ENCODE measurements around the gene DAP.

Gene DAP

DNA sequence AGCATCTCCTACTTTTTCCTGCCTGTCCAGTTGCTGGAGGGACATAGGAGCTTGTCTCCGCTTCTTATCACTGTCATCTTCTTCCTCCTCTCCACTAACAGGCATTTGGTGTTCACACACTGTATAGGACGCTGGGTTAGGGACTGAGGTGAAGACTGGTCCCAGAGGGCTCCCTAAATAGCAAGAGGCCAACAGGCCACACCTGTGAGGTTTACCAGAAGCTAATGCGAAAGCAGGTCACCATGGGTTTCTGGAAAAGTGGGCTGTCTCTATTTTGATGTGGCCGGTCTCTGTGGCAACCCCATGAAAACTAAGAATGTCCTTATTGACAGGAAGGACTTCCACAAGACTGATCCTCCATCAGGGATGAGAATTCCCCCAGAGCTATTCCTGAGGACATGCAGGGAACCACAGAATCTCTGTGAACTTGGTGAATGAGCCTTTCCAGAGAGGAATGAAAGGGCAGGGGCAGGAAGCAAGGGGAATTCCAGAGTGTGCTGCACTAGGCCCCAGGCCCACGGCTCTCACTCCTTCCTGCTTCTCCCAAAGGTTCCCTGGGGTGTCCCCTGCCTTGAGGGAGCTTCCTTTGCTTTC, 61.7 kb downstream of the DAP start:
- peaks cover 5% of the 10 kb centered on the region for H3K4me1 ChIP-seq (ENCODE audit: insufficient read depth, insufficient read length)
- no peaks in the 10 kb centered on the region for H3K9me3 ChIP-seq (ENCODE audit: insufficient read depth, low read length)
- TF ChIP-seq ZNF274 (IDR thresholded peaks at IDR 0.05; ENCODE audit: low read depth, low read length) (no peak), SUZ12 (IDR thresholded peaks at IDR 0.05; ENCODE audit: extremely low read depth, insufficient read depth, insufficient read length) (no peak), YY1 (IDR thresholded peaks at IDR 0.05; ENCODE audit: insufficient read depth, insufficient read length) (no peak)
- no peak overlapping the region for H3K4me3 ChIP-seq (ENCODE audit: insufficient read length, low read depth)
- H3K27me3 ChIP-seq (ENCODE audit: insufficient read depth, insufficient read length) = no peaks in the 10 kb centered on the region
- H3K9ac ChIP-seq (ENCODE audit: insufficient read length, low read depth) = no peak overlapping the region
- no peak for DNase-seq (ENCODE audit: low read depth, low spot score)
- peaks cover 14% of the 10 kb centered on the region for H3K36me3 ChIP-seq (ENCODE audit: insufficient read depth, insufficient read length, low read length)

DNA sequence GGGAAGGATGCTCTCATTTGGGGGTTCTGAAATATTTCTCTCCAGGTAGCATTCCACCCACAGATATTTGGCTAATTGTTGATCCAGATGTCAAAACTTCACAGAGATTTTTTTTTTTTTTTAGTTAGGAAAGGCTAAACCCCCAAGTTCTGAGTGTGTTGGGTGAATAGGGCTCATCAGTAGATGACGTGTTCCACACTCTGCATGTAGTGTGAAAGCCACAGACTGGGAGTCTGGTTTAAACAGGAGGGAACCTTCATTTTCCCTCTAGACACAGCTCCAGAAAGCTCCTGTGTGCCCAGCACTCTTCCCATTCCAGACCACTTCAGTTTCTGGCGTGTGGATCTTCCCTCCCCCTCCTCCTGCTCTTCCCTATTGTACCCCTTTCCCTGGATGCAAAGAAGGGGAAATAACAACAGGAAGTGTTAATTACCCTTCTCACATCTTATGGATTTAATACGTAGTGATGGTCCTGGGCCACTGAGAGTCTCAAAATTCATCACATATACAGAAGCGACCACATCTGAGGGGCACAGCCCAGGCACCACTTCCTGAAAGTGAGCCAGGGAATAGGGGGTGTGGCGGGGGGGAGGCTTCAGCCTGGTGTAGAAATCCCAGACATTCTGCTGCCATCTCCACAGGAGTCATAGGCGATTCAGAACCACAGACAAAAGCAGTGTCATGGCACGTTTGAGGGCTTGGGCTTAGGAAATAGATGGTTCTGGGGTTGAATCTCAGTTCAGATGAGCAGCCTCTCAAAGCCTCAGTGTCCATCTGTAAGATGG, 65.1 kb downstream of the DAP start:
- H3K27me3 ChIP-seq (ENCODE audit: insufficient read depth, insufficient read length) = no peaks in the 10 kb centered on the region
- DNase-seq (ENCODE audit: low read depth, low spot score) = no peak
- H3K4me3 ChIP-seq (ENCODE audit: insufficient read length, low read depth) = no peak overlapping the region
- peaks cover 5% of the 10 kb centered on the region for H3K4me1 ChIP-seq (ENCODE audit: insufficient read depth, insufficient read length)
- H3K36me3 ChIP-seq (ENCODE audit: insufficient read depth, insufficient read length, low read length) = peaks cover 20% of the 10 kb centered on the region
- no peaks in the 10 kb centered on the region for H3K9me3 ChIP-seq (ENCODE audit: insufficient read depth, low read length)
- no peak overlapping the region for H3K9ac ChIP-seq (ENCODE audit: insufficient read length, low read depth)
- no peak for TF ChIP-seq ZNF274 (IDR thresholded peaks at IDR 0.05; ENCODE audit: low read depth, low read length)
- no peak for TF ChIP-seq YY1 (IDR thresholded peaks at IDR 0.05; ENCODE audit: insufficient read depth, insufficient read length)
- no peak for TF ChIP-seq SUZ12 (IDR thresholded peaks at IDR 0.05; ENCODE audit: extremely low read depth, insufficient read depth, insufficient read length)

DNA sequence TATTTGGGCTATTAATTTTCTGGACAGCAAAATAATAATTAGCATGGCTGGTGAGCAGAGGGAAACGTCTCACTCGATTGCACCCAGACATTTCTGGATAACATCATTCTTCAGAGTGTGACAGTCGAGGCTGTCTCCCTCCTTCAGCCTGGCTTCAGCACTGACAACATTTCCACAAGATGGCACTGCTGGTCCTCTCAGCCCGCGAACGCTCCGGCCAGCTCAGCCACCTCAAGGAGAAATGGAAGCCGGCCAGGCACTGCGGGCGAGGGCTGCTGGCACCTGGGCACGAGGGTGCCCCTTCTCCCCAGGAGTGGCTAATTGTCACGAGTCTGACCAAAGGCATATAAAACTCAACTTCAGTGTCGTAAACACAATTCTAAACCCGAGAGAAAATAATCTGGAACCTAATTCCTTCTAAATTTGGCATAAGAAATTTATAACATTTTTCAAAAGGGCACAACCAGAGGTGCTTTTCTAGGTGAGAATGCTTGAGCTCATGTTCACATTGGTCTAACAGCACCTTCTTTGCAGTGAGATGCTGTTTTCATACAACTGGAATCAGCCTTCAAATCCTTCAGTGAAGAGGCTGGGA, 65.9 kb downstream of the DAP start:
- peaks cover 2% of the 10 kb centered on the region for H3K4me1 ChIP-seq (ENCODE audit: insufficient read depth, insufficient read length)
- no peaks in the 10 kb centered on the region for H3K9me3 ChIP-seq (ENCODE audit: insufficient read depth, low read length)
- no peaks in the 10 kb centered on the region for H3K27me3 ChIP-seq (ENCODE audit: insufficient read depth, insufficient read length)
- no peak overlapping the region for H3K9ac ChIP-seq (ENCODE audit: insufficient read length, low read depth)
- TF ChIP-seq YY1 (IDR thresholded peaks at IDR 0.05; ENCODE audit: insufficient read depth, insufficient read length) (no peak), ZNF274 (IDR thresholded peaks at IDR 0.05; ENCODE audit: low read depth, low read length) (no peak), SUZ12 (IDR thresholded peaks at IDR 0.05; ENCODE audit: extremely low read depth, insufficient read depth, insufficient read length) (no peak)
- H3K36me3 ChIP-seq (ENCODE audit: insufficient read depth, insufficient read length, low read length) = peaks cover 22% of the 10 kb centered on the region
- H3K4me3 ChIP-seq (ENCODE audit: insufficient read length, low read depth) = no peak overlapping the region
- peak; percentile 22 for DNase-seq (ENCODE audit: low read depth, low spot score)

DNA sequence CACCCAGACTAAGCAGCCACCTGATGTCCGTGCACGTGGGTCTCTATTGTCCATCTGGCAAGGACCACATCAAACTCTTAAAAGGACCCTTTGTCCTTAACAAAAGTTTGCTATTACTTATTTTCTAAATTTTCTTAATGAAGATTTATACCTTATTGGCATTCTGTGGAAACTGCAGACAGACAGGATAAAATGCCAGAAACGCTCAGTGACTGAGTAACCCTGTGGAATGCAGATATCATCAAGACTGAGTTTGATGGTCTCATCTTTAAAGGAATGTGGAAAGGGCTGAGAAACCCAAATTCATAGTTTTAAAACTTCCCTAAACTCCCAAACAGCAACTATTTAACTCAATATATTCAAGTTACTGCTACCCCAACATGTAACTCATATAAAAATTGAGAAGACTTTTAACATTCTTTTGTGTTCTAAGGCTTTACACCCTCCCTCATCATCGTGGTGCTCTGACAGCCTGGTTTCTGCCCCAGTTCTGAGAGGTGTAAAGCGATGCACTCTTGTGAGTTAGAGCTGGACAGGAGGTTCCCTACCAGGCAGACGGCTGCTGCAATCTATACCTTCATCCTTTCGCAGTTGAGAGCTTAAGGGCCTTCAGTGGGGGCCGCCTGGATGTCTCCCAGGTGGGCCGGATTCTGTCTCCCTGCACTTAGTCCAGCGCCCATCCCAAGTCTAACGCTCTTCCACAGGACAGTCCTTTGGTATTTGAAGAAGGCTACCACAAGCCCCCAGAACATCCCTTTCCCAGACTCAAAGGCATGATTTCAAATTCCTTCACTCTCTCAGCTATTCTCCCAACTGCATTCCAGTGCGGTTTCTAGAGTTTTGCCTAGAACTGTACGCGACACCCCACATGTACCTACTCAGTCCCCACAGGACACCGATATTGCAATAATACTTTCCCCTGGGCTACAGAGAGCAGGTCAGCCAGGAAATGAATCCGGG, 68.9 kb downstream of the DAP start:
- Histone ChIP-seq H3K4me3 (ENCODE audit: insufficient read length, low read depth) (no peak overlapping the region), H3K4me1 (ENCODE audit: insufficient read depth, insufficient read length) (peaks cover 2% of the 10 kb centered on the region), H3K9me3 (ENCODE audit: insufficient read depth, low read length) (0 out of 2 replicates have a peak, but pooled peaks cover 4% of the 10 kb centered on the region), H3K36me3 (ENCODE audit: insufficient read depth, insufficient read length, low read length) (peaks cover 27% of the 10 kb centered on the region), H3K9ac (ENCODE audit: insufficient read length, low read depth) (no peak overlapping the region), H3K27me3 (ENCODE audit: insufficient read depth, insufficient read length) (no peaks in the 10 kb centered on the region)
- no peak for DNase-seq (ENCODE audit: low read depth, low spot score)
- TF ChIP-seq ZNF274 (IDR thresholded peaks at IDR 0.05; ENCODE audit: low read depth, low read length) (no peak), YY1 (IDR thresholded peaks at IDR 0.05; ENCODE audit: insufficient read depth, insufficient read length) (no peak), SUZ12 (IDR thresholded peaks at IDR 0.05; ENCODE audit: extremely low read depth, insufficient read depth, insufficient read length) (no peak)

GRCh38 chr5:10690460-10691440, 70.3 kb downstream of the DAP start:
- H3K4me3 ChIP-seq (ENCODE audit: insufficient read length, low read depth) = no peak overlapping the region
- peaks cover 25% of the 10 kb centered on the region for H3K36me3 ChIP-seq (ENCODE audit: insufficient read depth, insufficient read length, low read length)
- no peak overlapping the region for H3K9ac ChIP-seq (ENCODE audit: insufficient read length, low read depth)
- no peaks in the 10 kb centered on the region for H3K27me3 ChIP-seq (ENCODE audit: insufficient read depth, insufficient read length)
- no peak for TF ChIP-seq SUZ12 (IDR thresholded peaks at IDR 0.05; ENCODE audit: extremely low read depth, insufficient read depth, insufficient read length)
- no peak for TF ChIP-seq YY1 (IDR thresholded peaks at IDR 0.05; ENCODE audit: insufficient read depth, insufficient read length)
- TF ChIP-seq ZNF274 (IDR thresholded peaks at IDR 0.05; ENCODE audit: low read depth, low read length) = no peak
- H3K4me1 ChIP-seq (ENCODE audit: insufficient read depth, insufficient read length) = peaks cover 2% of the 10 kb centered on the region
- DNase-seq (ENCODE audit: low read depth, low spot score) = no peak
- peaks cover 8% of the 10 kb centered on the region; the same call in 1 of the 2 replicates for H3K9me3 ChIP-seq (ENCODE audit: insufficient read depth, low read length)

All from NT2/D1 (cell line).